ENCODE results near the gene VSTM2B.

The VSTM2B gene

GRCh38 chr19:29497241-29497640, 28.6 kb upstream of the VSTM2B start:
- no peak for DNase-seq

- DNase-seq, result no peak
Measured at GRCh38 chr19:29497686-29498436, 27.9 kb upstream of the VSTM2B start.

GRCh38 chr19:29499261-29499920, 26.4 kb upstream of the VSTM2B start:
- DNase-seq, result no peak

- DNase-seq, result no peak
Measured at GRCh38 chr19:29499921-29500590, 25.7 kb upstream of the VSTM2B start.

- no peak for DNase-seq
Measured at GRCh38 chr19:29501816-29502580, 23.8 kb upstream of the VSTM2B start.

GRCh38 chr19:29502581-29502850, 23.3 kb upstream of the VSTM2B start:
- DNase-seq, result no peak

- no peak for DNase-seq
Measured at GRCh38 chr19:29503140-29503758, 22.5 kb upstream of the VSTM2B start.

- no peak for DNase-seq
Measured at GRCh38 chr19:29503785-29504184, 22.0 kb upstream of the VSTM2B start.

- DNase-seq, result no peak
Measured at GRCh38 chr19:29504454-29504853, 21.3 kb upstream of the VSTM2B start.

- DNase-seq, result no peak
Measured at GRCh38 chr19:29505097-29505824, 20.5 kb upstream of the VSTM2B start.

- DNase-seq, result no peak
Measured at GRCh38 chr19:29506619-29506911, 19.2 kb upstream of the VSTM2B start.

- no peak for DNase-seq
Measured at GRCh38 chr19:29507081-29507860, 18.5 kb upstream of the VSTM2B start.

GRCh38 chr19:29508181-29508580, 17.6 kb upstream of the VSTM2B start:
- no peak for DNase-seq

GRCh38 chr19:29509456-29509855, 16.3 kb upstream of the VSTM2B start:
- DNase-seq, result no peak

GRCh38 chr19:29510701-29511265, 15.0 kb upstream of the VSTM2B start:
- no peak for DNase-seq

- no peak for DNase-seq
Measured at GRCh38 chr19:29511768-29512167, 14.0 kb upstream of the VSTM2B start.

- no peak for DNase-seq
Measured at GRCh38 chr19:29512748-29513147, 13.0 kb upstream of the VSTM2B start.

GRCh38 chr19:29514525-29515232, 11.1 kb upstream of the VSTM2B start:
- DNase-seq, result no peak

- DNase-seq, result no peak
Measured at GRCh38 chr19:29515233-29515619, 10.6 kb upstream of the VSTM2B start.

- no peak for DNase-seq
Measured at GRCh38 chr19:29515706-29516357, 10.0 kb upstream of the VSTM2B start.

Data from HCEC 1CT (cell line).